H1 (cell line): ENCODE measurements around the gene MLPH. TPM values are rescaled to one million over a fixed set of nuclear protein-coding genes. Genes with fewer than 3 reads are reported as not detected.

Experiments
- CTCF ChIA-PET: fragments of 300-600 bp; sonication (Branson Sonifier 250); formaldehyde crosslinking; loops from one replicate; lab custom pipeline; 2021; ENCODE audit not compliant: partially characterized antibody; lab: Charles Lee
- POLR2A ChIA-PET: fragments of 300-600 bp; sonication (Branson Sonifier 250); formaldehyde crosslinking; loops from one replicate; lab custom pipeline; 2021; ENCODE audit warnings: inconsistent platforms; ENCODE audit not compliant: partially characterized antibody; lab: Charles Lee
- DNase-seq, 2 experiments: peaks; one replicate each; pipeline versions ENCODE4 v3.0.0 to v3.0.0-alpha.2; 2010 to 2022; ENCODE audit warnings: low spot score in 2 of 2, low read depth in 1 of 2, mixed read lengths in 1 of 2
- FAIRE-seq: peaks from 2 replicates; lab custom pipeline; 2011; peaks lifted over from hg19 to GRCh38; lab: Jason Lieb, UNC
- H2AFZ ChIP-seq: 2 replicates; pipeline ENCODE4 v1.8.1; 2012; ENCODE audit warnings: low read length, inconsistent platforms
- H2AK5ac ChIP-seq: 2 replicates; pipeline ENCODE4 v1.6.1; 2013; ENCODE audit warnings: low read depth, low read length
- H2BK120ac ChIP-seq: replicated peaks from 2 replicates; pipeline ENCODE3; 2013; ENCODE audit warnings: low read depth, low read length, inconsistent platforms
- H2BK12ac ChIP-seq: 2 replicates; pipeline ENCODE4 v1.6.1; 2013; ENCODE audit warnings: low read depth, low read length
- H2BK15ac ChIP-seq: 2 replicates; pipeline ENCODE4 v1.6.1; 2013; ENCODE audit warnings: low read length
- H2BK20ac ChIP-seq: 2 replicates; pipeline ENCODE4 v1.6.1; 2013; ENCODE audit warnings: low read length
- H2BK5ac ChIP-seq: 2 replicates; pipeline ENCODE4 v1.6.1; 2013; ENCODE audit warnings: low read depth, low read length
- H3K14ac ChIP-seq: 2 replicates; pipeline ENCODE4 v1.6.1; 2013; ENCODE audit warnings: inconsistent platforms; ENCODE audit not compliant: insufficient read length
- H3K18ac ChIP-seq: 2 replicates; pipeline ENCODE4 v1.6.1; 2013; ENCODE audit warnings: low read length; ENCODE audit errors: extremely low read depth
- H3K23ac ChIP-seq: 2 replicates; pipeline ENCODE4 v1.6.1; 2013; ENCODE audit warnings: inconsistent platforms; ENCODE audit not compliant: insufficient read length
- H3K23me2 ChIP-seq: 2 replicates; pipeline ENCODE4 v1.6.1; 2013; ENCODE audit warnings: low read depth, low read length
- H3K27ac ChIP-seq: 2 replicates; pipeline ENCODE4 v1.6.1; 2011; ENCODE audit warnings: low read depth, low read length, inconsistent platforms
- H3K27me3 ChIP-seq, 4 experiments: replicated peaks in 1 of 4; 1 replicate in 1 of 4; 2 replicates in 3 of 4; pipeline versions ENCODE4 v1.6.1 to v1.8.1; 2011 to 2013; ENCODE audit warnings: low read length in 3 of 4, mild to moderate bottlenecking in 3 of 4, inconsistent platforms in 2 of 4, mixed read lengths in 2 of 4, moderate library complexity in 1 of 4; ENCODE audit not compliant: control insufficient read depth in 3 of 4, insufficient read depth in 3 of 4; ENCODE audit errors: extremely low read depth in 1 of 4
- H3K36me3 ChIP-seq, 4 experiments: 2 replicates each; pipeline versions ENCODE4 v1.6.1 to v1.8.1; 2011 to 2013; ENCODE audit warnings: mild to moderate bottlenecking in 4 of 4, low read length in 3 of 4, moderate library complexity in 2 of 4, control low read depth in 1 of 4, inconsistent platforms in 1 of 4; ENCODE audit not compliant: insufficient read depth in 4 of 4, control insufficient read depth in 2 of 4
- H3K4ac ChIP-seq: replicated peaks from 2 replicates; pipeline ENCODE3; 2013; ENCODE audit warnings: low read length, low read depth, mixed read lengths, inconsistent platforms; ENCODE audit not compliant: insufficient read length
- H3K4me1 ChIP-seq, 4 experiments: replicated peaks in 1 of 4; 1 replicate in 1 of 4; 2 replicates in 3 of 4; pipeline versions ENCODE4 v1.6.1 to v1.8.1; 2011 to 2013; ENCODE audit warnings: low read length in 3 of 4, inconsistent platforms in 2 of 4, mixed read lengths in 1 of 4; ENCODE audit not compliant: insufficient read depth in 4 of 4, control insufficient read depth in 3 of 4
- H3K4me2 ChIP-seq, 2 experiments: 2 replicates each; pipeline versions ENCODE4 v1.6.1 to v1.8.1; 2011 to 2013; ENCODE audit warnings: low read depth in 2 of 2, low read length in 2 of 2, control low read depth in 1 of 2, inconsistent platforms in 1 of 2, mild to moderate bottlenecking in 1 of 2; ENCODE audit not compliant: insufficient read depth in 1 of 2
- H3K4me3 ChIP-seq, 4 experiments: fragments of 200-600, 300-600 bp in 1 of 4; sonication (generic), shearing (Covaris generic), sonication (Bioruptor Twin) in 1 of 4; 2 replicates each; pipeline versions ENCODE4 v1.5.1 to v1.8.1; 2011 to 2016; ENCODE audit warnings: low read length in 4 of 4, low read depth in 3 of 4, control low read depth in 2 of 4, inconsistent platforms in 2 of 4, mild to moderate bottlenecking in 2 of 4, mixed read lengths in 1 of 4, moderate library complexity in 1 of 4; ENCODE audit not compliant: insufficient read depth in 2 of 4; ENCODE audit errors: extremely low read depth in 1 of 4
- H3K56ac ChIP-seq: replicated peaks from 2 replicates; pipeline ENCODE3; 2013; ENCODE audit warnings: low read depth, mild to moderate bottlenecking, mixed read lengths, low read length, inconsistent platforms; ENCODE audit not compliant: insufficient read length
- H3K79me1 ChIP-seq: 2 replicates; pipeline ENCODE4 v1.6.1; 2013; ENCODE audit warnings: low read depth, low read length, control low read depth
- H3K79me2 ChIP-seq, 2 experiments: 2 replicates each; pipeline versions ENCODE4 v1.6.1 to v1.8.1; 2012 to 2013; ENCODE audit warnings: low read length in 2 of 2, mild to moderate bottlenecking in 2 of 2, inconsistent platforms in 1 of 2; ENCODE audit not compliant: insufficient read depth in 2 of 2, control insufficient read depth in 1 of 2
- H3K9ac ChIP-seq, 4 experiments: replicated peaks in 1 of 4; 1 replicate in 1 of 4; 2 replicates in 3 of 4; pipeline versions ENCODE4 v1.6.1 to v1.8.1; 2011 to 2013; ENCODE audit warnings: low read depth in 3 of 4, low read length in 3 of 4, control low read depth in 2 of 4, mild to moderate bottlenecking in 2 of 4, moderate library complexity in 2 of 4, inconsistent platforms in 1 of 4; ENCODE audit errors: extremely low read depth in 1 of 4
- H3K9me3 ChIP-seq, 2 experiments: 2 replicates each; pipeline versions ENCODE4 v1.6.1 to v1.8.1; 2012 to 2013; ENCODE audit warnings: mild to moderate bottlenecking in 2 of 2, moderate library complexity in 2 of 2, control low read depth in 1 of 2, inconsistent platforms in 1 of 2, low read depth in 1 of 2, low read length in 1 of 2, mixed read lengths in 1 of 2; ENCODE audit not compliant: insufficient read depth in 2 of 2
- H4K20me1 ChIP-seq, 2 experiments: replicated peaks in 1 of 2; 2 replicates each; pipeline versions ENCODE3 to v1.8.1; 2011 to 2013; ENCODE audit warnings: inconsistent platforms in 2 of 2, low read length in 2 of 2, mild to moderate bottlenecking in 1 of 2; ENCODE audit not compliant: insufficient read depth in 2 of 2, control insufficient read depth in 1 of 2
- H4K5ac ChIP-seq: 2 replicates; pipeline ENCODE4 v1.6.1; 2013; ENCODE audit warnings: low read length, low read depth, mixed read lengths, inconsistent platforms; ENCODE audit not compliant: insufficient read length
- H4K8ac ChIP-seq: 2 replicates; pipeline ENCODE4 v1.8.0; 2013; ENCODE audit warnings: mild to moderate bottlenecking, moderate library complexity, low read length, inconsistent platforms; ENCODE audit not compliant: insufficient read depth; ENCODE audit errors: extremely low read depth
- H4K91ac ChIP-seq: replicated peaks from 2 replicates; pipeline ENCODE3; 2013; ENCODE audit warnings: low read length, mixed read lengths, inconsistent platforms; ENCODE audit not compliant: insufficient read length
- CHD1 ChIP-seq: IDR thresholded peaks from 2 replicates; pipeline ENCODE4 v1.6.1; 2012; ENCODE audit warnings: low read depth, low read length, improper control_type of control experiment
- MAFK ChIP-seq: IDR thresholded peaks from 2 replicates; pipeline ENCODE4 v1.6.1; 2012; ENCODE audit warnings: low read depth, mild to moderate bottlenecking, improper control_type of control experiment, low read length
- PHF8 ChIP-seq: fragments of 200-600 bp; sonication (generic); conservative IDR thresholded peaks from 2 replicates; pipeline ENCODE4 v1.7.1; 2012; ENCODE audit warnings: low read depth, mild to moderate bottlenecking, inconsistent platforms, low read length, moderate library complexity
- POU5F1 ChIP-seq: IDR thresholded peaks from 2 replicates; pipeline ENCODE4 v1.6.1; 2011; ENCODE audit warnings: low read depth, mild to moderate bottlenecking, low read length, moderate library complexity
- RBBP5 ChIP-seq: IDR thresholded peaks from 2 replicates; pipeline ENCODE4 v1.7.1; 2012; ENCODE audit warnings: low read depth, mild to moderate bottlenecking, inconsistent platforms, low read length, moderate library complexity, borderline replicate concordance
- SIRT6 ChIP-seq: IDR thresholded peaks from one replicate; pipeline ENCODE4 v1.7.1; 2012; ENCODE audit warnings: low read length, inconsistent platforms
- TCF12 ChIP-seq: IDR thresholded peaks from 2 replicates; pipeline ENCODE4 v1.6.1; 2011; ENCODE audit warnings: low read depth, mild to moderate bottlenecking, low read length
- WGBS, 2 experiments: shearing (Covaris generic) in 1 of 2; methylation state at CpG; one replicate each; pipeline versions ENCODE4 v1.1.6 to v1.1.7; 2013 to 2015; ENCODE audit warnings: low lambda C conversion rate in 2 of 2, mixed read lengths in 2 of 2, inconsistent platforms in 1 of 2, low coverage in 1 of 2, missing lambda C conversion rate in 1 of 2; ENCODE audit not compliant: insufficient replicate concordance in 2 of 2, insufficient coverage in 1 of 2, insufficient read length in 1 of 2; ENCODE audit errors: extremely low coverage in 1 of 2, missing lambda C conversion rate in 1 of 2; 5-methylcytosine and 5-hydroxymethylcytosine counted together
- polyA plus RNA-seq, 7 experiments: library from polyadenylated mRNA; depleted of rRNA in 3 of 7; stranded (reverse) in 5 of 7; unstranded in 2 of 7; fragments of >200 nt in 5 of 7; fragments of 200-250 nt in 2 of 7; gene quantifications; 1 replicate in 5 of 7; 2 replicates in 1 of 7; 4 replicates in 1 of 7; pipeline versions ENCODE4 v1.2.1 to v1.2.3, GENCODE V29; 2011 to 2013; ENCODE audit warnings: missing spikeins in 2 of 7, mixed read lengths in 2 of 7
- total RNA-seq: library from RNA; stranded (reverse); fragmentation: NEBNext Ultra II Directional; extraction: Animal tissue kit (Norgen Biotek cat#: 25700); gene quantifications from 2 replicates; pipeline ENCODE4 v1.2.1, GENCODE V29; 2021
- TF ChIP-seq, protein P1 (sequence below): IDR thresholded peaks from 2 replicates; pipeline ENCODE4 v1.6.1; 2012; ENCODE audit warnings: inconsistent platforms

MLPH gene
- total and polyA plus RNA-seq, 2 of the 8 experiments (the other 6 are each of a cell fraction or from before 2014, with no cell fraction given): 12.7 to 17.0 TPM

DNA sequence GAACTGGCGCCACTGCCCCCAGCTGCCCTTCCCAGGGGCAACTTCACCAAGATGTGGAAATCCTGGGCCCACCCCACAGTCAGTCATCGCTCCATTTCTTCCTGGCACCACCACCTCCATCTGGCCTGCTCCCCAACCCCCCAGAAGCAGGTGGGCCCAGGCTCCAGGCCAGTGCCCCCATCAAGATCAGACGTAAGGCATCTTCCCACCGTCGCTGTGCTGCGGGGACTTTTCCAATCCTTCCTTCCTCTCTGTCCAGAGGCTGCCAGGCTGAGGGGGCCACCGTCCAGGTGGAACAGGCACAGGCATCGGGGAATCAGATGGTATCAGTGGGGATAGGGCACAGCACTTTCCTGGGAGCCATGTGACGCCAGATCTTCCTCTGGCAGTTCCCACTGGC is 87.4 kb downstream of the MLPH start:
- H3K27me3 ChIP-seq: no peaks in the 10 kb centered on the region

More for the DNA sequence above, 87.4 kb downstream of the MLPH start:
- no peak overlapping the region for H4K91ac ChIP-seq
- H4K8ac ChIP-seq: no peak overlapping the region; the same call in 1 of the 2 replicates
- H4K20me1 ChIP-seq: peaks cover 0 to 3% of the 10 kb centered on the region in 2 experiments
- H3K23ac ChIP-seq: no peak overlapping the region
- no peak overlapping the region for H3K56ac ChIP-seq
- H2BK15ac ChIP-seq: no peak overlapping the region
- no peak overlapping the region for H3K18ac ChIP-seq
- H2AFZ ChIP-seq: no peak overlapping the region
- H2BK5ac ChIP-seq: no peak overlapping the region
- H2BK120ac ChIP-seq: no peak overlapping the region
- H3K36me3 ChIP-seq: peaks cover 0 to 5% (median 1%) of the 10 kb centered on the region in 4 experiments; a peak in 1 of 8 replicates
- TF ChIP-seq, protein P1, sequence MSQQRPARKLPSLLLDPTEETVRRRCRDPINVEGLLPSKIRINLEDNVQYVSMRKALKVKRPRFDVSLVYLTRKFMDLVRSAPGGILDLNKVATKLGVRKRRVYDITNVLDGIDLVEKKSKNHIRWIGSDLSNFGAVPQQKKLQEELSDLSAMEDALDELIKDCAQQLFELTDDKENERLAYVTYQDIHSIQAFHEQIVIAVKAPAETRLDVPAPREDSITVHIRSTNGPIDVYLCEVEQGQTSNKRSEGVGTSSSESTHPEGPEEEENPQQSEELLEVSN: no peak
- TF ChIP-seq POU5F1 (no peak), TCF12 (no peak), PHF8 (no peak), SIRT6 (no peak), MAFK (no peak), RBBP5 (no peak), CHD1 (no peak)
- H3K9me3 ChIP-seq: no peaks in the 10 kb centered on the region
- DNase-seq: no peak
- H3K4ac ChIP-seq: no peak overlapping the region
- H4K5ac ChIP-seq: no peak overlapping the region
- H2AK5ac ChIP-seq: no peak overlapping the region
- no peak overlapping the region for H3K14ac ChIP-seq
- no peak overlapping the region for H3K9ac ChIP-seq
- H3K4me2 ChIP-seq: no peak overlapping the region
- H3K27ac ChIP-seq: no peak overlapping the region
- H3K4me3 ChIP-seq: no peak overlapping the region
- H2BK12ac ChIP-seq: no peak overlapping the region
- no peaks in the 10 kb centered on the region for H3K79me2 ChIP-seq
- no peak for FAIRE-seq
- no peaks in the 10 kb centered on the region; the same call in 1 of the 2 replicates for H3K23me2 ChIP-seq
- H3K4me1 ChIP-seq: peaks cover 0 to 8% (median 4%) of the 10 kb centered on the region in 4 experiments; a peak in 3 of 7 replicates
- no peak overlapping the region for H2BK20ac ChIP-seq
- WGBS, 2 experiments: 96% methylated on average over 9 of the region's 9 CpGs; no CpG with 5 or more reads in 1 of the 2 experiments
- ChIA-PET CTCF (interaction anchor here (0.6 to 8.1 kb wide), 9 partner anchors 20 to 409 kb away, joined by 3 to 107 read pairs (median 5); no protein-coding TSS in a partner anchor), POLR2A (interaction anchor here (3.9 to 4.1 kb wide), 2 partner anchors 9 to 16 kb away, joined by 14 to 27 read pairs; partner anchors contain the start of gene RAB17)
- H3K79me1 ChIP-seq: no peaks in the 10 kb centered on the region; the same call in 1 of the 2 replicates
